NT2/D1 (cell line): ENCODE measurements around the gene RFC2.
A peak's percentile ranks its signal among the peaks of the same experiment; 100 is the strongest.

Source experiments
- DNase-seq: peaks from one replicate; pipeline ENCODE4 v3.0.0-alpha.2; 2011; ENCODE audit warnings: low read depth, low spot score
- H3K27me3 ChIP-seq: 2 replicates; pipeline ENCODE4 v1.6.0; 2011; ENCODE audit warnings: mild to moderate bottlenecking; ENCODE audit not compliant: insufficient read length, insufficient read depth
- H3K36me3 ChIP-seq: 2 replicates; pipeline ENCODE4 v1.6.1; 2011; ENCODE audit warnings: mild to moderate bottlenecking, low read length, mixed read lengths; ENCODE audit not compliant: insufficient read depth, insufficient read length
- H3K4me1 ChIP-seq: 2 replicates; pipeline ENCODE4 v1.5.1; 2011; ENCODE audit not compliant: insufficient read depth, insufficient read length
- H3K4me3 ChIP-seq: 2 replicates; pipeline ENCODE4 v1.5.1; 2011; ENCODE audit warnings: low read depth; ENCODE audit not compliant: insufficient read length
- H3K9ac ChIP-seq: 2 replicates; pipeline ENCODE4 v1.6.0; 2011; ENCODE audit warnings: low read depth; ENCODE audit not compliant: insufficient read length
- H3K9me3 ChIP-seq: 2 replicates; pipeline ENCODE4 v1.5.1; 2011; ENCODE audit warnings: mild to moderate bottlenecking, low read length; ENCODE audit not compliant: insufficient read depth
- SUZ12 ChIP-seq: IDR thresholded peaks from 2 replicates; pipeline ENCODE4 v1.6.1; 2011; ENCODE audit not compliant: insufficient read length, insufficient read depth; ENCODE audit errors: extremely low read depth
- YY1 ChIP-seq: IDR thresholded peaks from 2 replicates; pipeline ENCODE4 v1.6.1; 2011; ENCODE audit not compliant: insufficient read length, insufficient read depth
- ZNF274 ChIP-seq: IDR thresholded peaks from 2 replicates; pipeline ENCODE4 v1.6.1; 2011; ENCODE audit warnings: mild to moderate bottlenecking, low read depth, low read length

The RFC2 gene

GRCh38 chr7:74292757-74293576 lies 38.8 kb upstream of the RFC2 start:
- Histone ChIP-seq H3K9me3 (no peaks in the 10 kb centered on the region), H3K36me3 (peaks cover 4% of the 10 kb centered on the region), H3K4me1 (peaks cover 15% of the 10 kb centered on the region), H3K9ac (no peak overlapping the region), H3K27me3 (peaks cover 31% of the 10 kb centered on the region), H3K4me3 (no peak overlapping the region)
- DNase-seq: no peak
- TF ChIP-seq ZNF274 (no peak), YY1 (no peak), SUZ12 (no peak)

GRCh38 chr7:74291535-74291934 lies 37.3 kb upstream of the RFC2 start:
- no peak for TF ChIP-seq ZNF274
- no peak for TF ChIP-seq SUZ12
- no peak for TF ChIP-seq YY1
- DNase-seq: no peak
- H3K9me3 ChIP-seq: no peaks in the 10 kb centered on the region
- H3K4me1 ChIP-seq: peaks cover 15% of the 10 kb centered on the region
- no peak overlapping the region for H3K4me3 ChIP-seq
- H3K9ac ChIP-seq: no peak overlapping the region
- H3K27me3 ChIP-seq: peaks cover 38% of the 10 kb centered on the region
- H3K36me3 ChIP-seq: peaks cover 4% of the 10 kb centered on the region

DNA sequence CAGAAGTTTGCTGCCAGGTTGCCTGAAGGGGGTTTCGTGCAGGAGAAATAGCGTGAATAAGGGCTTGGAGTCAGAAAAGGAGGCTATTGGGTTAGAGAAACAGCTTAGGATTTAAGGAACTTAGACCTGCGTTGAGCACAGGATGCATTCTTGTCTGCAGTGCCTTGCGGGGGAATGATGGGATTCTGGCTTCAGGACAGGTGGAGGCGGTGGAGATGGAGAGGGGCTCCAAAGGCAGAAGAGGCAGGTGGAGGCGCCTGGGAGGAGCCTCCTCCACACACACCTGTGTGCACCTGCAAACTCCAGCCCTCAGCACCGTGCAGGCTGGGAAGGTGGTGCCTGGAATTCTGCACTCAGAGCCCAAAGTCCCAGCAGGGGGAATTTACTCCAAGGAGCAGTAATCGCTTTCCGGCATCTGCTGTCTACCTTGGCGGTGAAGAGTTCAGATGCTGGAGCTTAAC lies 36.8 kb upstream of the RFC2 start:
- peaks cover 4% of the 10 kb centered on the region for H3K36me3 ChIP-seq
- TF ChIP-seq YY1 (no peak), ZNF274 (no peak), SUZ12 (no peak)
- H3K9ac ChIP-seq: no peak overlapping the region
- H3K27me3 ChIP-seq: peaks cover 38% of the 10 kb centered on the region
- H3K9me3 ChIP-seq: no peaks in the 10 kb centered on the region
- DNase-seq: no peak
- H3K4me3 ChIP-seq: no peak overlapping the region
- H3K4me1 ChIP-seq: peaks cover 15% of the 10 kb centered on the region

GRCh38 chr7:74290553-74290950 lies 36.4 kb upstream of the RFC2 start:
- H3K9me3 ChIP-seq: no peaks in the 10 kb centered on the region
- no peak for DNase-seq
- H3K36me3 ChIP-seq: peaks cover 4% of the 10 kb centered on the region
- H3K4me3 ChIP-seq: peak overlapping the region; percentile 75
- TF ChIP-seq SUZ12: no peak
- TF ChIP-seq ZNF274: no peak
- TF ChIP-seq YY1: no peak
- peaks cover 38% of the 10 kb centered on the region for H3K27me3 ChIP-seq
- peak overlapping the region; percentile 80 for H3K9ac ChIP-seq
- peaks cover 15% of the 10 kb centered on the region for H3K4me1 ChIP-seq

DNA sequence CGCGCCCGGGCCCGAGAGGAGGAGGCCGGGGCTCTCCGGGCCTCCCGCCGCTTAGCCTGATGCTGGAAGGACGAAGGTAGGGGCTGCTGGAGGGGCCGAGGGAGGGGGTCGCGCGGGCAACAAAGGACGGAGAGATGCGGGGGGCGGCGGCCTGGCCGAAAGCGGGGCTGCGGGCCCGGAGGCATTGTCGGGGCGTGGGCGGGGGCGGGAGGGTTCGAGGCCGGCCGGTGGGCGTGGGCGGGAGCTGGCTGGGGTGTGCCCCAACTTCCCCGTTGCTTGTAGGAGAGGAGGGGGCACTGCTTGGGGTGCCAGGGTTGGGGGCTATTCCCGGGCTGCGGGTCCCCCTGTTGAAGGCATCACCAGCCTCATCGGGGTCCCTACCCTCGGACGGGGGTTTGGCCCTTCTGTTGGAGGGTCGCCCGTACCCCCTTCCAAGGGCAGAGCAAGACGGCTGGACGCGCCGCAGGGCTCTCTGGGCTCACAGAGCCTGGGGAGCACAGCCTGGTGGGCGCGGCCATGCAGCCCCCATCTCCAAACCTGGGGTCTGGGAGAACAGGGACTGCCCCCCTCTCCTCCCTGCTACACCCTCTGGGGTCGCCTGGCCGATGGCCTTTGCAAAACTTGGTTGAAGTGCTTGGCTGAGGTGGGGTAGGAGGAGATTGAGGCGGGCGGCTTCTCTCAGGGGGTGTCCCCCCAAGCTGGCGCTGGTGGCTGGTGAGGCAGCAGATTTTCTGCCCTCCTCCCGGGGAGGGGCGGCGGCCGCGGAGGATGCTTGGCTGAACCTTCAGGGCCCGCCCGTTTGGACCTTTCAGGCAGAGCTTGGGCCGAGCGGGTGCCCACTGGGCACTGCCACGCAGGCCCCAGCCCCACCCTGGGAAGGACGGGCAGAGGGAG lies 35.7 kb upstream of the RFC2 start:
- DNase-seq: no peak
- Histone ChIP-seq H3K4me3 (peak overlapping the region; percentile 75), H3K36me3 (peaks cover 4% of the 10 kb centered on the region), H3K4me1 (peaks cover 15% of the 10 kb centered on the region), H3K9me3 (no peaks in the 10 kb centered on the region), H3K9ac (peak overlapping the region; percentile 80), H3K27me3 (peaks cover 38% of the 10 kb centered on the region)
- no peak for TF ChIP-seq YY1
- TF ChIP-seq ZNF274: no peak
- no peak for TF ChIP-seq SUZ12

- DNase-seq: no peak
- H3K9me3 ChIP-seq: no peaks in the 10 kb centered on the region
- peak within 1 kb of the TSS; percentile 75 for H3K4me3 ChIP-seq
- no peak for TF ChIP-seq SUZ12
- TF ChIP-seq ZNF274: no peak
- TF ChIP-seq YY1: no peak
- peaks cover 38% of the 10 kb centered on the region for H3K27me3 ChIP-seq
- peaks cover 12% of the 10 kb centered on the region for H3K4me1 ChIP-seq
- H3K36me3 ChIP-seq: peaks cover 4% of the 10 kb centered on the region
- peak within 1 kb of the TSS; percentile 80 for H3K9ac ChIP-seq
Observed at GRCh38 chr7:74289018-74289658, 34.9 kb upstream of the RFC2 start, which contains the start of gene CLIP2. TSS of gene CLIP2 (plus strand) at chr7:74289407. CDS start at chr7:74317547, 28,140 bp downstream.
